ENCODE results near the gene KDELR1. TPM values are rescaled to one million over a fixed set of nuclear protein-coding genes. Genes with fewer than 3 reads are reported as not detected.

KDELR1 gene
- total and polyA plus RNA-seq, 9 of the 15 experiments (the other 6 are each of a cell fraction or from before 2014, with no cell fraction given) = 6.1 to 165 (median 58.5) TPM

DNA sequence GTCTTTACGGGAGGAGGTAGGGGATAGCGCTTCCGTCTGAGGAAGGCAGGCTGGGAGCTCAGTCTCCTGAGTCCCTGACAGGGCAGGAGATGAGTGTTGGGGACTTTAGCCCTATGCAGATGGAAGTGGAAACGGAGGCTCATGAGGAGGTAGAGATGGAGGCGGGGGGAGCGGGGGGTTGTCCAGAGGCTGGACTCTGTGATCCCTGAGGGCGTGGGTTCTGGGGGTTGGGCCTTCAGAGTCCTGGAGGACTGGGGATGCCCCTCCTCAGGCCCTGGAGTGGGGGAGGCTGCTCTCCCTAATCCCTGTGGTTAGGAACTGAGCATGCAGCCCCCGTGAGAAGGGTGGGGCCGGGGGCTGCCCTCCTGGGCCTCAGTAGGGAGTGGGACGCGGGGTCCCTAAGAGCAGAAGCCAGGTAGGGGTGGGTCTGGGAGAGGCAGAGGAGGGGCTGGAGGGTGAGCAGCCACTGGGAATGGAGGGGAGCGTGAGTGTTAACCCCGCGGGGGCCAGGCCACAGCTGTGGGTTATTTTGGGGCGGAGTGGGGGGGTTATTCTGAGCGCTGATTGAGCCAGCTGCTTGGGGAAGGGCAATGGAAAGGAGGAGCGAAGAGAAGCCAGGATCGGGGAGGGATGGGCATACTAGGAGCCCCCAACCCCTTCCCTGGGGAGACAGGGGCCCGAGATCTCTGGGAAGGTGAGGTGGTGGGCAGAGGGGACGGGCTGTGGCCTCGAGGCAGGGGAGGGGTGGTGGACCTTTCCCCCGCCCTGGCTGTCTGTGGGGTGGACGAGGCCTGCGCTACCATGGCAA is 4.9 kb upstream of the KDELR1 start:
- Histone ChIP-seq H3K9me1 (ENCODE audit: control insufficient read depth, insufficient read depth, low read length) (no peaks in the 10 kb centered on the region), H3K9ac (ENCODE audit: insufficient read depth in 1 of 2, low read depth in 2 of 2, low read length in 2 of 2) (peak overlapping the region in 1 of 2 experiments; percentile 96; a peak in 2 of 4 replicates), H4K20me1 (replicated peaks; ENCODE audit: control insufficient read depth, insufficient read depth, low read length) (peaks cover 10% of the 10 kb centered on the region), H3K27me3 (ENCODE audit: control insufficient read depth in 2 of 2, insufficient read depth in 2 of 2, low read length in 2 of 2) (no peaks in the 10 kb centered on the region), H3K27ac (ENCODE audit: extremely low read depth, low read depth, low read length) (no peak overlapping the region), H3K79me2 (ENCODE audit: control insufficient read depth, insufficient read depth, low read length) (peaks cover 33% of the 10 kb centered on the region), H3K36me3 (ENCODE audit: control insufficient read depth, insufficient read depth, low read length) (peaks cover 4% of the 10 kb centered on the region; the same call in 2 of the 3 replicates), H3K4me1 (replicated peaks in 1 of 2; ENCODE audit: control insufficient read depth in 2 of 2, insufficient read depth in 2 of 2, low read length in 2 of 2) (peaks cover 39 to 89% of the 10 kb centered on the region in 2 experiments), H3K4me2 (ENCODE audit: insufficient read depth, low read length) (no peak overlapping the region), H3K9me3 (replicated peaks; ENCODE audit: control insufficient read depth, insufficient read depth, low read depth, low read length) (no peaks in the 10 kb centered on the region), H3K4me3 (no peak overlapping the region), H2AFZ (ENCODE audit: low read depth, low read length) (no peak overlapping the region)
- no peak for ATAC-seq
- peak in 3 of 4 experiments; percentile 35 to 49 (median 40) for DNase-seq (ENCODE audit: extremely low read depth in 1 of 4, low spot score in 3 of 4)
- TF ChIP-seq GATAD2A (IDR thresholded peaks at IDR 0.05) (0 out of 2 replicates have a peak, but pooled peaks have one; percentile 22), HEY1 (CRISPR knock-in tag; IDR thresholded peaks at IDR 0.05; ENCODE audit: borderline replicate concordance) (no peak), MTF1 (CRISPR knock-in tag; IDR thresholded peaks at IDR 0.05; ENCODE audit: borderline replicate concordance) (no peak), RBFOX2 (IDR thresholded peaks at IDR 0.05; ENCODE audit: low read depth, low read length) (peak; percentile 42; the same call in 1 of the 2 replicates), CREBBP (IDR thresholded peaks at IDR 0.05; ENCODE audit: low read depth, low read length) (no peak), MTA1 (IDR thresholded peaks at IDR 0.05; ENCODE audit: borderline replicate concordance) (0 out of 2 replicates have a peak, but pooled peaks have one; percentile 4), ZBTB7A (IDR thresholded peaks at IDR 0.05; ENCODE audit: borderline replicate concordance, control insufficient read depth, low read depth, low read length) (0 out of 2 replicates have a peak, but pooled peaks have one; percentile 67), POLR2AphosphoS2 (IDR thresholded peaks at IDR 0.05; ENCODE audit: low read length) (peak; percentile 37; the same call in 1 of the 2 replicates), RFX1 (IDR thresholded peaks at IDR 0.05) (peak; percentile 83; the same call in 1 of the 2 replicates), POLR2G (IDR thresholded peaks at IDR 0.05; ENCODE audit: low read depth, low read length) (peak; percentile 43; the same call in 1 of the 2 replicates), KDM5B (IDR thresholded peaks at IDR 0.05; ENCODE audit: insufficient replicate concordance, low read depth, low read length) (peak; percentile 54)
- TF ChIP-seq, protein P1, sequence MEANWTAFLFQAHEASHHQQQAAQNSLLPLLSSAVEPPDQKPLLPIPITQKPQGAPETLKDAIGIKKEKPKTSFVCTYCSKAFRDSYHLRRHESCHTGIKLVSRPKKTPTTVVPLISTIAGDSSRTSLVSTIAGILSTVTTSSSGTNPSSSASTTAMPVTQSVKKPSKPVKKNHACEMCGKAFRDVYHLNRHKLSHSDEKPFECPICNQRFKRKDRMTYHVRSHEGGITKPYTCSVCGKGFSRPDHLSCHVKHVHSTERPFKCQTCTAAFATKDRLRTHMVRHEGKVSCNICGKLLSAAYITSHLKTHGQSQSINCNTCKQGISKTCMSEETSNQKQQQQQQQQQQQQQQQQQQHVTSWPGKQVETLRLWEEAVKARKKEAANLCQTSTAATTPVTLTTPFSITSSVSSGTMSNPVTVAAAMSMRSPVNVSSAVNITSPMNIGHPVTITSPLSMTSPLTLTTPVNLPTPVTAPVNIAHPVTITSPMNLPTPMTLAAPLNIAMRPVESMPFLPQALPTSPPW (CRISPR knock-in tag; IDR thresholded peaks at IDR 0.05) = peak; percentile 41
- TF ChIP-seq, protein P2, sequence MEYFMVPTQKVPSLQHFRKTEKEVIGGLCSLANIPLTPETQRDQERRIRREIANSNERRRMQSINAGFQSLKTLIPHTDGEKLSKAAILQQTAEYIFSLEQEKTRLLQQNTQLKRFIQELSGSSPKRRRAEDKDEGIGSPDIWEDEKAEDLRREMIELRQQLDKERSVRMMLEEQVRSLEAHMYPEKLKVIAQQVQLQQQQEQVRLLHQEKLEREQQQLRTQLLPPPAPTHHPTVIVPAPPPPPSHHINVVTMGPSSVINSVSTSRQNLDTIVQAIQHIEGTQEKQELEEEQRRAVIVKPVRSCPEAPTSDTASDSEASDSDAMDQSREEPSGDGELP (CRISPR knock-in tag; IDR thresholded peaks at IDR 0.05; ENCODE audit: borderline replicate concordance) = peak; percentile 40; the same call in 1 of the 2 replicates
- TF ChIP-seq, protein P3, sequence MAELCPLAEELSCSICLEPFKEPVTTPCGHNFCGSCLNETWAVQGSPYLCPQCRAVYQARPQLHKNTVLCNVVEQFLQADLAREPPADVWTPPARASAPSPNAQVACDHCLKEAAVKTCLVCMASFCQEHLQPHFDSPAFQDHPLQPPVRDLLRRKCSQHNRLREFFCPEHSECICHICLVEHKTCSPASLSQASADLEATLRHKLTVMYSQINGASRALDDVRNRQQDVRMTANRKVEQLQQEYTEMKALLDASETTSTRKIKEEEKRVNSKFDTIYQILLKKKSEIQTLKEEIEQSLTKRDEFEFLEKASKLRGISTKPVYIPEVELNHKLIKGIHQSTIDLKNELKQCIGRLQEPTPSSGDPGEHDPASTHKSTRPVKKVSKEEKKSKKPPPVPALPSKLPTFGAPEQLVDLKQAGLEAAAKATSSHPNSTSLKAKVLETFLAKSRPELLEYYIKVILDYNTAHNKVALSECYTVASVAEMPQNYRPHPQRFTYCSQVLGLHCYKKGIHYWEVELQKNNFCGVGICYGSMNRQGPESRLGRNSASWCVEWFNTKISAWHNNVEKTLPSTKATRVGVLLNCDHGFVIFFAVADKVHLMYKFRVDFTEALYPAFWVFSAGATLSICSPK (IDR thresholded peaks at IDR 0.05; ENCODE audit: borderline replicate concordance) = no peak
- 44% methylated on average over 23 of the region's 24 CpGs for WGBS (ENCODE audit: insufficient coverage, low coverage, missing lambda C conversion rate)
- no TSS peak for BruUV-seq (replicated peaks)
- CTCF ChIA-PET (ENCODE audit: low intra/inter-chr PET ratio) = no interaction called here
- POLR2A ChIA-PET = interaction anchor here (0.6 kb wide), 1 partner anchor 43 kb away, joined by 3 read pairs; no protein-coding TSS in a partner anchor
- FAIRE-seq = no peak
- intact Hi-C loops (cut with micrococcal nuclease) (loop anchor here (10.0 kb wide), 2 partner anchors 71 to 99 kb away; partner anchors contain the start of gene EMP3), in situ Hi-C loops (cut with MboI) (no loop called here)

Data from K562 (cell line).